Colonic mucosa (tissue), 4 donors: ENCODE results near the gene ZNF169. TPM values are rescaled to one million over a fixed set of nuclear protein-coding genes. Genes with fewer than 3 reads are reported as not detected.
"Not testable (repeated sequence)": the region's sequence is repeated elsewhere in the genome, so short reads cannot be mapped to it uniquely, and the experiment has no call there.

Experiments
- DNase-seq: peaks from one replicate; pipeline ENCODE4 v3.0.0-alpha.2; 2020
- H3K27ac ChIP-seq: fragments of 200-600 bp; one replicate; pipeline ENCODE4 v1.8.0; 2021
- H3K27me3 ChIP-seq: fragments of 200-600 bp; one replicate; pipeline ENCODE4 v1.8.0; 2021
- H3K36me3 ChIP-seq: fragments of 200-600 bp; one replicate; pipeline ENCODE4 v1.8.0; 2021
- H3K4me1 ChIP-seq: fragments of 200-600 bp; one replicate; pipeline ENCODE4 v1.8.0; 2021; ENCODE audit warnings: mild to moderate bottlenecking
- H3K4me3 ChIP-seq: fragments of 200-600 bp; one replicate; pipeline ENCODE4 v1.8.0; 2021
- H3K9ac ChIP-seq, 2 donors: one replicate each; pipeline ENCODE4 v1.7.0; 2013; ENCODE audit warnings: control low read depth in 2 of 2, low read depth in 2 of 2, low read length in 2 of 2
- H3K9me3 ChIP-seq: fragments of 200-600 bp; one replicate; pipeline ENCODE4 v1.8.0; 2021
- intact Hi-C: fragments of 100-400 bp; cut with DNase I; formaldehyde crosslinking; loops from one replicate; pipeline ENCODE4 v1.14.1; 2022
- total RNA-seq, 2 donors: library from RNA; stranded (reverse); fragmentation: NEBNext Ultra II Directional in 1 of 2; extraction: Animal tissue kit (Norgen Biotek cat#: 25700) in 1 of 2; gene quantifications; one replicate each; pipeline ENCODE4 v1.2.1, GENCODE V29; 2021
- donor health status: healthy.
- donor health status: DM: no; HTN: no; CAD: no.
- donor health status: DM: no; HTN: no; CAD: no.

The ZNF169 gene
- total RNA-seq, 2 donors from 2014 or later, result 5.9 to 10.0 TPM

DNA sequence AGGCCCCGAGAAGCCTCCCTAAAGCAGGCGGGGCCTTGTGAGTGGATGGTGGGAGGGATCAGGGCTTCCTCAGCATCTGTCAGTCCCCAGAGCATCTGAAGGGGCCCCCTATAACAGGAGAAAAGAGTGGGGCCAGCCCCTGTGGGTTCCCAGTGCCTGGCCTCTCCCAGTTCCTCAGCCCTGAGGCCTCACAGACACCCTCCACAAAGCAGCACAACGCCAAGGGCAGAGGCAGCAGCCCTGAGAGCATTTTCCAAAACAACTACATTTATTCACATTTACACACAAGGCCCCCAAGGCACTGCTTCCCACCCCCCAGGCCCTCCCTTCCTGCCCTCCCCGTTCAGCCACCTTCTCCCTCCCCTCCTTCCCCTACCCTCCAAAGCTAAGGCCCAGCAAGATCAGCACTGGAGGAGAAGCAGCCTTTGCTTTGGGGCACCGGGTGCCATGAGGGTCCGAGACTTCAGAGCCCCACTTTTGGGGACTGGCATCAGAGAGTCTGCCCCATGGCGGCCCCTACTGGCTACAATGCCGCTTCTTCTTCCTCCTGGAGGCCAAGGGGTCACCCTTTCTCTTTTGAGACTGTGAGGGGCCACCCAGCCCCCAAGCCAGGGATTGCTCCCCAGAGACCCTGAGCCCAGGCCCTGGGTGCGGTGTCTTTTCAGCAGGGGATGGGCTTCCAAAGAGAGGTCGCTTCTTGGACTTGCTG, 59.0 kb downstream of the ZNF169 start:
- DNase-seq, H3K27ac ChIP-seq, H3K4me3 ChIP-seq, H3K9me3 ChIP-seq, H3K36me3 ChIP-seq, H3K27me3 ChIP-seq, intact Hi-C loops, H3K4me1 ChIP-seq, H3K9ac ChIP-seq: not testable (repeated sequence)

GRCh38 chr9:94322342-94322940, 63.3 kb downstream of the ZNF169 start:
- H3K9me3 ChIP-seq, H3K27ac ChIP-seq, H3K9ac ChIP-seq, H3K4me3 ChIP-seq, H3K27me3 ChIP-seq, intact Hi-C loops, DNase-seq, H3K36me3 ChIP-seq, H3K4me1 ChIP-seq: not testable (repeated sequence)

DNA sequence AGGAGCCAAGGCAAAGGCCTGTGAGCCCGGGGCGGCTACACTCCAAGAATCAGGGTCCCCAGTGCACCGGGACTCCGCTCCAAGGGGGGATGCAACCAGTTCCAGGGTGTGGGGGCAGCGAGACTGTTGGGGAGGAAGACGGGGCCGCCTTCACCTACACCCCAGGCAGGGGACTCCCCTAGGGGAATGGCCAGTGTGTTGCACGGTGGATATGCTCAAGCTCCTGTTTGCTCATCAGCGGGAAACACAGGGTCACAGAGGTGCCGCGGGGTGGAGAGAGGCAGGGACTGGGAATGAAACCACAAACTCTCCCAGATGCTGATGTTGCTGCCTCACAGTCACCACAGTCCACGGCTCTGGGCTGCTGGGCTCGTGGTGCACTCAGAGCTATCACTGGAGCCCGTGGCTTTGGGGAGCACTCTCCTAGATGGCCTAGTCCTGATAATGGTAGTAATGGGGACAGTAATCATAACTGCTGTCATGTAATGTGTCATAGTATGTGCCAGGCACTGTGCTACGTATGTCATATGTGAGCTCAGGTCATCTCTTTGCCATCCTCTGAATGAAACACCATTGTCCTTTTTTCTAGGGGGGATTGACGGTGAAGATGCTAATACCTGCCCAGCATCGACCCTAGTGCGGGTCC, 64.2 kb downstream of the ZNF169 start:
- intact Hi-C loops, H3K27me3 ChIP-seq, H3K36me3 ChIP-seq, H3K27ac ChIP-seq, H3K4me3 ChIP-seq, H3K4me1 ChIP-seq, H3K9ac ChIP-seq, H3K9me3 ChIP-seq, DNase-seq: not testable (repeated sequence)

DNA sequence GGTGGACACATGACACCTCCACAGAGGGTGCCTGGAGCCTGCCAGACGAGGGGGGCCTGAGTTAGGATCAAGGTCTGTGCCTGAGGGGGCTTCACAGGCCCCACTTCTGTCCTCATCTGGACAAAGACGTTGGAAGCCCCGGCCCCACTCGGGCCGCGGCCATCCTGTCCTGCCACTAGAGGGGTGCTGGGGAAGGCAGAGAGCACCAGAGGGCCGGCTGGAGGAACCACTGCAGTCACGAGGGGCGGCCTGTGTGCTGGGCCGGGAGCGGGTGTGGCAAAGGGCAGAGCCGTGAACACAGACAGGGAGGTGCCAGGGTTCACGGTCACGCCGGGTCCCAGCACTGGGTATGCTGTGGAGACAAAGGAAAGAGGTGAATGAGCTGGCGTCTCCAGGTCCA, 66.5 kb downstream of the ZNF169 start:
- H3K4me3 ChIP-seq, H3K27ac ChIP-seq, H3K4me1 ChIP-seq, intact Hi-C loops, H3K27me3 ChIP-seq, H3K36me3 ChIP-seq, H3K9me3 ChIP-seq, H3K9ac ChIP-seq, DNase-seq: not testable (repeated sequence)

DNA sequence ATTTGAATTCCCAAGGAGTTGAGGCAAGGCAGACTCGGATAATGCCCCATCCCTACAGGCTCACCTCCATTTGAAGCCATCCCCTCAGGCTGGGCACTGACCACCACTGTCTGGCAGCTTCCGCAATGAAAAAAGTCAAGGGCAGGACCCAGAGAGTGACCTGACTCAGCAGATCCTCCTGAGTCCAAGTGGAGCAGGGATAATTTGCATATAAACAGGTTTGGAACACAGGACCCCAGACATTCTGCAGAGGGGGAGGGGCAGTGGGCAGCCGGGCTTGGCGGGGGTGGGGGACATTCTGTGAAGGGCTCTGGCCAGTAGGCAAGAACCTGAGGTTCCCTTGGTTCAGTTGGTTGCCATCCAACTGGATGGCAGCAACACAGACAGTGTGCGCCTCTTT, 69.4 kb downstream of the ZNF169 start, which contains the start of gene NUTM2F:
Gene NUTM2F (minus strand): TSS at position 101 of the 400 bp plus-strand sequence. CDS start 21 bp downstream, at position 80.
- H3K27me3 ChIP-seq, intact Hi-C loops, H3K27ac ChIP-seq, H3K4me3 ChIP-seq, DNase-seq, H3K9me3 ChIP-seq, H3K4me1 ChIP-seq, H3K36me3 ChIP-seq, H3K9ac ChIP-seq: not testable (repeated sequence)

- H3K27ac ChIP-seq, H3K4me1 ChIP-seq, H3K27me3 ChIP-seq, DNase-seq, intact Hi-C loops, H3K36me3 ChIP-seq, H3K4me3 ChIP-seq, H3K9me3 ChIP-seq, H3K9ac ChIP-seq: not testable (repeated sequence)
Observed at GRCh38 chr9:94336445-94336844, 77.3 kb downstream of the ZNF169 start.

DNA sequence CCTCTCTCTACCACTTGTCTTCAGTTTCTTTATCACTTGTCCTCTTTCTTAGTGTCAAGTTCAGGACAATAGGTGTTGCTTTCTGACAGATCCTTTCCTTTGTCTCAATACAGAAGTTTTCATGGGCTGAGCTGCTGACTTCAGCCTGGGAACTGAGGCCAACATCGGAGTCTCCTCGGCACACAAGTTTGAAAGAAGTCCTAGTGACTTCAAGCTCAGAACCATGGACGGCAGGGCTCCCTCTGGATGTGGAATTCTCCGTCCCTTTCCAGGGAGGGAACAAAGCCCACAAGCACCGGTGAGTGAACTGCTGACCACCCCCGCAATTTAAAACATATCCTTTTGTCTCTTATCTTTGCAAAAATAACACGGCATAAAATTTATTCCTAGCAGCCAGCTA, 79.6 kb downstream of the ZNF169 start:
- H3K27me3 ChIP-seq, H3K9me3 ChIP-seq, H3K9ac ChIP-seq, DNase-seq, H3K4me1 ChIP-seq, H3K4me3 ChIP-seq, H3K27ac ChIP-seq, intact Hi-C loops, H3K36me3 ChIP-seq: not testable (repeated sequence)

DNA sequence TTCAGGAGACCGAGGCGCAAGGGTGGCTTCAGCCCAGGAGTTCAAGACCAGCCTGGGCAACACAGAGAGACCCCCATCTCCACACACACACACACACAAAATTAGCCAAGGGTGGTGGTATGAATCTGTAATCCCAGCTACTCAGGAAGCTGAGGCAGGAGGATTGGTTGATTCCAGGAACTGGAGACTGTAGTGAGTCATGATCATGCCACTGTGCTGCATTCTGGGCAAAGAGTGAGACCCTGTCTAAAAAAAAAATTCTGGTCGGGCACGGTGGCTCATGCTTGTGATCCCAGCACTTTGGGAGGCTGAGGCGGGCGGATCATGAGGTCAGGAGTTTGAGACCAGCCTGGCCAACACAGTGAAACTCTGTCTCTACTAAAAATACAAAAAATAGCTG, 80.6 kb downstream of the ZNF169 start:
- H3K27me3 ChIP-seq, H3K4me1 ChIP-seq, H3K36me3 ChIP-seq, H3K9me3 ChIP-seq, intact Hi-C loops, DNase-seq, H3K9ac ChIP-seq, H3K4me3 ChIP-seq, H3K27ac ChIP-seq: not testable (repeated sequence)

DNA sequence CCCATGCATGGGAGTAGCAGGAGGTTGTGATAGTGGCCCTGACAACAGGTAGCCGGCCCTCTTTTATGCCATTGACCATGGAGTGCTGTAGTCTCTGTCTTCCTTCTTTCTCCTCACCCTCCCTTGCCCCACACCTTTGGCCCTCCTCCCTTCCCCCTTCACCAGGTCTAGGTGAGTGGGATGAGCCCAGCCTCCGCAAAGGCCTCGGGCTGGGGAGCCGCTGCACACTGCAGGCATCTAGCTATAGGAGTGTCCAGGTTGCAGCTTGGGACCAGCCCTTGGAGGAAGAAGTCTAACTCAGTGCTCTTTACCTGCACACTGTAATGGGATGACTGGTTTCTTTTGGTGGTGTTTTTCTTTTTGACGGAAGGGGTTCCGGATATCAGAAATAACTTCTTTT, 81.7 kb downstream of the ZNF169 start:
- H3K36me3 ChIP-seq, H3K9me3 ChIP-seq, intact Hi-C loops, H3K4me3 ChIP-seq, H3K27ac ChIP-seq, H3K27me3 ChIP-seq, H3K4me1 ChIP-seq, DNase-seq, H3K9ac ChIP-seq: not testable (repeated sequence)

DNA sequence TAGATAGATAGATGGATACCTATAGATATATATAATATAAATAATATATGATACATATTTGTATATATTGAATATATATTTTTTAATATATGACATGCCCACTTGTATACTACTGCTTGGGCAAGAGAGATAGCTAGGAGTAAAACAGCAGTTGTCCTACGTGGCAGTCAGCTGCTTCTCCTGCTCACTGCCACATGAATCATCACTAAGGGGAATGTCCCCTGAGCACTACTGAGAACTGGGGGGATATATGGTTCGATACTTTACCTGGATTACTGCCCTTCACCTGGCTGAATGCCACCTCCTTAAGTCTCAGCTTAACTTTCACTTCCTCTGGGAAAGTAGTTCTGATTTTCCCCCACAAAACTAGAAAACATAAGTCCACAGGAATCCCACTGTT, 82.6 kb downstream of the ZNF169 start:
- H3K4me3 ChIP-seq, H3K27me3 ChIP-seq, H3K27ac ChIP-seq, H3K36me3 ChIP-seq, intact Hi-C loops, DNase-seq, H3K4me1 ChIP-seq, H3K9me3 ChIP-seq, H3K9ac ChIP-seq: not testable (repeated sequence)

DNA sequence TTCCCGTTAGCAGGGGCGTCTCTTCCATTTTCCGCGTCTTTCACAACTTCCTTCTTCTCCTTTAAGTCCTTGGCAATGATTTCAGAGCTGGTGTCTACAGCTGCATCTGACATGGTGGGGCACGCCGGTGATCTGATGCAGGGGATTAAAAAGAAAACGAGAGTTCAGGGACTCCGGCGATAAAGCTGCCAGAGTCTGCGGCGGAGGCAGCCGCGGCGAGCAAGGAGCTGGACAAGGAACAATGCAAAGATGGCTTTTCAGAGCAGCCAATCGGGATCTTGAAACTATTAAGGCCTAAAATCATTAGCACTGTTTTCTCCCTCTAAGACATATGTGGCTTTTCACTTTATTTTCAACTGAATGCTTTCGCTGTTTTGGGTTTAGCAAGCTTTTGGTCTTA, 88.4 kb downstream of the ZNF169 start:
- DNase-seq, intact Hi-C loops, H3K27me3 ChIP-seq, H3K4me1 ChIP-seq, H3K4me3 ChIP-seq, H3K27ac ChIP-seq, H3K9me3 ChIP-seq, H3K36me3 ChIP-seq, H3K9ac ChIP-seq: not testable (repeated sequence)

DNA sequence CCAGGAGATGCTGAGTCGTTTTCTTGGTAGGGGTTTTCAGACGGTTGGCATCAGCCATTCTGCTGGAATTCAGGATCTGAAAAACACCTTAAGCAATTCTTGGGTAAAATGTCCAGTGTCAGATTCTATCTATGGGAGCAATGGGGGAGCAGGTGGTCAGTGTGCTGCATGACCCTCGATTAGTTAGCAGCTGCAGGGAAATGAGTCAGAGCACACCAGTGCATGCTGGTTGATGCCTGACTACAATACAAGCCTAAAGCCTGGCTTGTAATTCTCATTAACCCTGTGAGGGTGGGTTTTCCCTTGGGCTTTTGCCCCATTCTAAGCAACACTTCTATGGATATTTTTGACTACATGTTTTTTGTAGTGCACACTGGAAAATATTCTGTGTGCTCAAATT, 89.7 kb downstream of the ZNF169 start:
- H3K36me3 ChIP-seq, intact Hi-C loops, H3K27me3 ChIP-seq, H3K9me3 ChIP-seq, DNase-seq, H3K27ac ChIP-seq, H3K9ac ChIP-seq, H3K4me3 ChIP-seq, H3K4me1 ChIP-seq: not testable (repeated sequence)
